Measurements from ENCODE around the gene GRID2. TPM values are rescaled to one million over a fixed set of nuclear protein-coding genes. Genes with fewer than 3 reads are reported as not detected.

GRID2 gene
- total and polyA plus RNA-seq, 2 of the 4 experiments (the other 2 are of a cell fraction) = under 0.01 TPM; not detected in 1

DNA sequence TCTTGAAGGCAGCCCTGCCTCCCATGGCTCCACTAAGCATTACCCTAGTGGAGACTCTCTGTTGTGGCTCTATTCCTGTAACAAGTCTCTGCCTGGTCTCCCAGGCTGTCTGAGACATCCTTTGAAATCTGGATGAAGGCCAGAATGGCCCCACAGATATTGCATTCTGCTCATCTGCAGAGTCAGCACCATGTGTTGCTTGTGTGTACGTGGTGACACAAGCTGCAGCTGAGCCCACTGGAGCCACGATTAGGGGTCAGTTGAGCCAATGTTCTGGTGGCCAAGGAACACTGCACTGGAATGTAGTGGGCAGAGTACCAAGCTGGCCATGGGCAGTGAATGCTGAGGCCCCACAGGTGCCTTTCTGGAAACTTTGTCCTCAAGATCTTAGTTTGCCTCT lies 29.2 kb downstream of the GRID2 start:
- Histone ChIP-seq H3K14ac (replicated peaks; ENCODE audit: low read depth, low read length) (no peak overlapping the region), H3K9ac (ENCODE audit: low read depth, low read length) (no peak overlapping the region), H3K9me3 (ENCODE audit: control insufficient read depth, insufficient read depth, low read length) (no peaks in the 10 kb centered on the region), H2BK15ac (ENCODE audit: low read depth, low read length) (no peak overlapping the region), H3K79me1 (ENCODE audit: low read depth in 1 of 2, low read length in 2 of 2) (no peaks in the 10 kb centered on the region), H4K20me1 (ENCODE audit: insufficient read depth, low read length) (no peaks in the 10 kb centered on the region), H2BK5ac (ENCODE audit: low read depth, low read length, poor library complexity, severe bottlenecking) (no peak overlapping the region), H3K56ac (ENCODE audit: extremely low read depth, insufficient read depth, low read length) (no peak overlapping the region), H3K9me1 (ENCODE audit: insufficient read depth, low read length) (no peaks in the 10 kb centered on the region), H2AFZ (replicated peaks; ENCODE audit: low read length, poor library complexity) (no peak overlapping the region), H2AK5ac (ENCODE audit: low read depth, low read length) (no peak overlapping the region), H2BK20ac (ENCODE audit: low read depth, low read length) (no peak overlapping the region), H4K5ac (ENCODE audit: low read depth, low read length) (no peak overlapping the region), H3K27ac (ENCODE audit: insufficient read depth, low read length) (no peak overlapping the region), H2BK120ac (ENCODE audit: low read depth, low read length) (no peak overlapping the region), H3K4me2 (ENCODE audit: low read depth, low read length) (no peak overlapping the region), H2AK9ac (replicated peaks; ENCODE audit: low read depth, low read length, poor library complexity) (no peak overlapping the region), H3K4ac (ENCODE audit: low read depth, low read length) (no peak overlapping the region), H4K91ac (ENCODE audit: insufficient read depth, low read depth, low read length) (no peak overlapping the region), H4K8ac (ENCODE audit: low read depth in 2 of 2, low read length in 2 of 2) (no peak overlapping the region), H3K4me1 (ENCODE audit: control insufficient read depth, insufficient read depth, low read length) (no peaks in the 10 kb centered on the region), H3K23ac (ENCODE audit: low read depth, low read length) (no peak overlapping the region), H3K36me3 (ENCODE audit: control insufficient read depth, insufficient read depth, low read length) (no peaks in the 10 kb centered on the region), H3K4me3 (ENCODE audit: insufficient read depth, low read depth, low read length) (no peak overlapping the region), H3K18ac (ENCODE audit: low read depth, low read length) (no peak overlapping the region), H3K27me3 (ENCODE audit: control insufficient read depth, insufficient read depth, low read length) (no peaks in the 10 kb centered on the region)
- in situ Hi-C loops (cut with MboI; ENCODE audit: low sequenced_read_pairs) = no loop called here
- dilution Hi-C loops (cut with HindIII; ENCODE audit: low sequenced_read_pairs, unreplicated experiment) = no loop called here
- ATAC-seq (ENCODE audit: low read depth) (no peak), DNase-seq (no peak)
- ChIA-PET CTCF (no interaction called here), POLR2A (ENCODE audit: unreplicated experiment) (no interaction called here)
- WGBS, 2 experiments (ENCODE audit: extremely low coverage in 2 of 2, insufficient read length in 1 of 2) = 0% methylated on average over 1 of the region's 2 CpGs; no CpG with 5 or more reads in 1 of the 2 experiments
- intact Hi-C loops (cut with micrococcal nuclease) = no loop called here
- BruUV-seq (replicated peaks) = no TSS peak
- no peak for TF ChIP-seq NFE2L2 (IDR thresholded peaks at IDR 0.05; ENCODE audit: low read depth, low read length)
- TF ChIP-seq, protein P1, sequence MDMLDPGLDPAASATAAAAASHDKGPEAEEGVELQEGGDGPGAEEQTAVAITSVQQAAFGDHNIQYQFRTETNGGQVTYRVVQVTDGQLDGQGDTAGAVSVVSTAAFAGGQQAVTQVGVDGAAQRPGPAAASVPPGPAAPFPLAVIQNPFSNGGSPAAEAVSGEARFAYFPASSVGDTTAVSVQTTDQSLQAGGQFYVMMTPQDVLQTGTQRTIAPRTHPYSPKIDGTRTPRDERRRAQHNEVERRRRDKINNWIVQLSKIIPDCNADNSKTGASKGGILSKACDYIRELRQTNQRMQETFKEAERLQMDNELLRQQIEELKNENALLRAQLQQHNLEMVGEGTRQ (IDR thresholded peaks at IDR 0.05; ENCODE audit: low read depth, low read length) = no peak
- no peak for TF ChIP-seq RCOR1 (IDR thresholded peaks at IDR 0.05; ENCODE audit: insufficient replicate concordance, low read length)
- no peak for TF ChIP-seq MXI1 (IDR thresholded peaks at IDR 0.05; ENCODE audit: borderline replicate concordance, low read depth, low read length)
- no peak for TF ChIP-seq MAZ (IDR thresholded peaks at IDR 0.05; ENCODE audit: borderline replicate concordance, low read depth, low read length)
- no peak for TF ChIP-seq RFX5 (IDR thresholded peaks at IDR 0.05; ENCODE audit: low read depth, low read length)
- no peak for TF ChIP-seq POLR2A (IDR thresholded peaks at IDR 0.05; ENCODE audit: low read depth, low read length)
- no peak for TF ChIP-seq MAFK (IDR thresholded peaks at IDR 0.05; ENCODE audit: low read depth, low read length)
- TF ChIP-seq ELK1 (IDR thresholded peaks at IDR 0.05; ENCODE audit: borderline replicate concordance, low read depth, low read length) = no peak
- no peak for TF ChIP-seq CEBPB (IDR thresholded peaks at IDR 0.05; ENCODE audit: low read depth, low read length)
- TF ChIP-seq SMC3 (IDR thresholded peaks at IDR 0.05; ENCODE audit: low read depth, low read length) = no peak
- no peak for TF ChIP-seq CHD1 (IDR thresholded peaks at IDR 0.05; ENCODE audit: low read depth, low read length)
- TF ChIP-seq BHLHE40 (IDR thresholded peaks at IDR 0.05; ENCODE audit: low read depth, low read length) = no peak
